ENCODE results near the gene LTA4H. TPM values are rescaled to one million over a fixed set of nuclear protein-coding genes. Genes with fewer than 3 reads are reported as not detected.

LTA4H gene
- total and polyA plus RNA-seq, 10 of the 15 experiments (the other 5 are each of a cell fraction or from before 2014, with no cell fraction given): 43.9 to 106 (median 47.3) TPM

DNA sequence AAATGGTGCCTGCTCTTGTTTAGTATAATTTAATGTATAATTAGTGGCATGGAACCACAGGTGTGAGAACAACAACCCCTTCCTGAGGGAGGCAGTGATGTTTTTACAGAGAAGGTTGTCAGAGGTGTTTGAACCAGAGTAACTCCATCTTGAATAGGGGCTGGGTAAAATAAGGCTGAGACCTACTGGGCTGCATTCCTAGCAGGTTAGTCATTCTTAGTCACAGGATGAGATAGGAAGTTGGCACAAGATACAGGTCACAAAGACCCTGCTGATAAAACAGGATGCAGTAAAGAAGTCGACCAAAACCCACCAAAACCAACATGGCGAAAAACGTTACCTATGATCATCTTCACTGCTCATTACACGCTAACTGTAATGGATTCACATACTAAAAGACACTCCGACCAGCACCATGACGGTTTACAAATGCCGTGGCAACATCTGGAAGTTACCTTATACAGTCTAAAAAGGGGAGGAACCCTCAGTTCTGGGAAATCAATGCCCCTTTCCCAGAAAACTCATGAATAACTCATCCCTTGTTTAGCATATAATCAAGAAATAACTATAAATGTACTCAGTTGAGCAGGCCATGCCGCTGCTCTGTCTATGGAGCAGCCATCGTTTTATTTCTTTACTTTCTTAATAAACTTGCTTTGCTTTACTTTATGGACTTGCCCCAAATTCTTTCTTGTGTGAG is 47.8 kb upstream of the LTA4H start:
- no peak for ATAC-seq
- Histone ChIP-seq H3K9me3 (replicated peaks; ENCODE audit: control insufficient read depth, insufficient read depth, low read length) (no peaks in the 10 kb centered on the region; the same call in 2 of the 3 replicates), H3K4me1 (ENCODE audit: control insufficient read depth, insufficient read depth, low read length) (no peaks in the 10 kb centered on the region), H3K4me2 (ENCODE audit: control insufficient read depth, insufficient read depth) (no peak overlapping the region), H4K20me1 (ENCODE audit: control insufficient read depth, insufficient read depth) (no peaks in the 10 kb centered on the region), H3K27me3 (replicated peaks in 1 of 2; ENCODE audit: control insufficient read depth in 2 of 2, insufficient read depth in 2 of 2, low read length in 1 of 2) (no peaks in the 10 kb centered on the region), H3K79me2 (ENCODE audit: control insufficient read depth, insufficient read depth, low read length) (no peaks in the 10 kb centered on the region), H3K9ac (ENCODE audit: control insufficient read depth, insufficient read depth, low read length) (no peak overlapping the region), H3K4me3 (no peak overlapping the region), H3K36me3 (ENCODE audit: control insufficient read depth in 2 of 2, insufficient read depth in 2 of 2, low read length in 1 of 2) (no peaks in the 10 kb centered on the region), H3K27ac (ENCODE audit: control insufficient read depth, insufficient read depth) (no peak overlapping the region), H2AFZ (ENCODE audit: control insufficient read depth, low read depth, low read length) (no peak overlapping the region)
- DNase-seq (ENCODE audit: low read depth, low spot score): no peak
- ChIA-PET SMC1A (ENCODE audit: uncharacterized antibody, unreplicated experiment) (interaction anchor here (1.0 kb wide), 1 partner anchor 51 kb away, joined by 3 read pairs; no protein-coding TSS in a partner anchor), CTCF (no interaction called here), POLR2A (no interaction called here), RAD21 (ENCODE audit: unreplicated experiment) (no interaction called here)
- BruUV-seq (replicated peaks): no TSS peak
- whole genome bisulfite sequencing (ENCODE audit: insufficient coverage, insufficient replicate concordance, low lambda C conversion rate, missing lambda C conversion rate): 61% methylated on average over 9 of the region's 9 CpGs
- in situ Hi-C loops (cut with MboI) (no loop called here), intact Hi-C loops (cut with micrococcal nuclease; ENCODE audit: unreplicated experiment) (no loop called here)
- FAIRE-seq: no peak
- no peak for TF ChIP-seq NR2C1 (IDR thresholded peaks at IDR 0.05)
- no peak for TF ChIP-seq NBN (IDR thresholded peaks at IDR 0.05)
- TF ChIP-seq, protein P1, sequence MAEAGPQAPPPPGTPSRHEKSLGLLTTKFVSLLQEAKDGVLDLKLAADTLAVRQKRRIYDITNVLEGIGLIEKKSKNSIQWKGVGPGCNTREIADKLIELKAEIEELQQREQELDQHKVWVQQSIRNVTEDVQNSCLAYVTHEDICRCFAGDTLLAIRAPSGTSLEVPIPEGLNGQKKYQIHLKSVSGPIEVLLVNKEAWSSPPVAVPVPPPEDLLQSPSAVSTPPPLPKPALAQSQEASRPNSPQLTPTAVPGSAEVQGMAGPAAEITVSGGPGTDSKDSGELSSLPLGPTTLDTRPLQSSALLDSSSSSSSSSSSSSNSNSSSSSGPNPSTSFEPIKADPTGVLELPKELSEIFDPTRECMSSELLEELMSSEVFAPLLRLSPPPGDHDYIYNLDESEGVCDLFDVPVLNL (IDR thresholded peaks at IDR 0.05; ENCODE audit: low read depth, low read length): no peak
- no peak for TF ChIP-seq STAT3 (IDR thresholded peaks at IDR 0.05; ENCODE audit: low read depth, low read length)
- no peak for TF ChIP-seq NFYA (IDR thresholded peaks at IDR 0.05; ENCODE audit: borderline replicate concordance, low read depth, low read length)
- no peak for TF ChIP-seq ZBED1 (IDR thresholded peaks at IDR 0.05; ENCODE audit: borderline replicate concordance)

DNA sequence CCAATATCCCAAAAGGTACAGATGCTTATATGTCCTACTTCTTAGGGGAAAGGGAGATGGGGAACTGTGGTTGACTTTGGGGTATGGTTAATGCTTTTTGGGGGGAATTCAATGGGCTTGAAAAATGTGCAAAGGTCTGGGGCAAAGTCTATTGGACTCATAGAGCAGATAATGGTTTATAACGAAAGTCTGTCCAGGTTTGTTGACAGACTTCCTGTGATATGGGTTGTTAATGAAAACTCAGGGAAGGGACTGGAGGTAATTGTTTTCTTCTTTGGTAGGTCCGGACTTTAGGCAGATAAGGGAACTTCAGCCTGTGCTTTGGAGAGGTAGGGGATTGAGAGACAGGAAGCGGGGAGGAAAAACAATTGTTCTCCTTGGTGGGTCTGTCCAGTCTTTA is 46.2 kb upstream of the LTA4H start:
- WGBS (ENCODE audit: insufficient coverage, insufficient replicate concordance, low lambda C conversion rate, missing lambda C conversion rate): 65% methylated on average over 3 of the region's 3 CpGs
- Histone ChIP-seq H3K4me3 (no peak overlapping the region), H4K20me1 (ENCODE audit: control insufficient read depth, insufficient read depth) (no peaks in the 10 kb centered on the region), H3K79me2 (ENCODE audit: control insufficient read depth, insufficient read depth, low read length) (no peaks in the 10 kb centered on the region), H3K9me3 (replicated peaks; ENCODE audit: control insufficient read depth, insufficient read depth, low read length) (no peaks in the 10 kb centered on the region), H3K4me1 (ENCODE audit: control insufficient read depth, insufficient read depth, low read length) (no peaks in the 10 kb centered on the region), H3K36me3 (ENCODE audit: control insufficient read depth in 2 of 2, insufficient read depth in 2 of 2, low read length in 1 of 2) (no peaks in the 10 kb centered on the region), H2AFZ (ENCODE audit: control insufficient read depth, low read depth, low read length) (no peak overlapping the region), H3K27ac (ENCODE audit: control insufficient read depth, insufficient read depth) (no peak overlapping the region), H3K4me2 (ENCODE audit: control insufficient read depth, insufficient read depth) (no peak overlapping the region), H3K9ac (ENCODE audit: control insufficient read depth, insufficient read depth, low read length) (no peak overlapping the region), H3K27me3 (replicated peaks in 1 of 2; ENCODE audit: control insufficient read depth in 2 of 2, insufficient read depth in 2 of 2, low read length in 1 of 2) (no peaks in the 10 kb centered on the region)
- ChIA-PET CTCF (no interaction called here), SMC1A (ENCODE audit: uncharacterized antibody, unreplicated experiment) (no interaction called here), POLR2A (no interaction called here), RAD21 (ENCODE audit: unreplicated experiment) (interaction anchor here (1.0 kb wide), 1 partner anchor 134 kb away, joined by 4 read pairs; no protein-coding TSS in a partner anchor)
- BruUV-seq (replicated peaks): no TSS peak
- DNase-seq (ENCODE audit: low read depth, low spot score) (no peak), ATAC-seq (no peak), FAIRE-seq (no peak)
- in situ Hi-C loops (cut with MboI): no loop called here
- intact Hi-C loops (cut with micrococcal nuclease; ENCODE audit: unreplicated experiment): no loop called here
- TF ChIP-seq, protein P2, sequence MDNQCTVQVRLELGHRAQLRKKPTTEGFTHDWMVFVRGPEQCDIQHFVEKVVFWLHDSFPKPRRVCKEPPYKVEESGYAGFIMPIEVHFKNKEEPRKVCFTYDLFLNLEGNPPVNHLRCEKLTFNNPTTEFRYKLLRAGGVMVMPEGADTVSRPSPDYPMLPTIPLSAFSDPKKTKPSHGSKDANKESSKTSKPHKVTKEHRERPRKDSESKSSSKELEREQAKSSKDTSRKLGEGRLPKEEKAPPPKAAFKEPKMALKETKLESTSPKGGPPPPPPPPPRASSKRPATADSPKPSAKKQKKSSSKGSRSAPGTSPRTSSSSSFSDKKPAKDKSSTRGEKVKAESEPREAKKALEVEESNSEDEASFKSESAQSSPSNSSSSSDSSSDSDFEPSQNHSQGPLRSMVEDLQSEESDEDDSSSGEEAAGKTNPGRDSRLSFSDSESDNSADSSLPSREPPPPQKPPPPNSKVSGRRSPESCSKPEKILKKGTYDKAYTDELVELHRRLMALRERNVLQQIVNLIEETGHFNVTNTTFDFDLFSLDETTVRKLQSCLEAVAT (IDR thresholded peaks at IDR 0.05): no peak
- TF ChIP-seq ZNF592 (IDR thresholded peaks at IDR 0.05): no peak
- no peak for TF ChIP-seq SMARCA5 (IDR thresholded peaks at IDR 0.05)
- no peak for TF ChIP-seq STAT3 (IDR thresholded peaks at IDR 0.05; ENCODE audit: low read depth, low read length)

Measured in GM12878 (cell line).